Measurements from ENCODE around the gene SEPTIN8. TPM values are rescaled to one million over a fixed set of nuclear protein-coding genes. Genes with fewer than 3 reads are reported as not detected.

The SEPTIN8 gene
- total RNA-seq, 1 donor from 2014 or later, result 46.2 TPM

DNA sequence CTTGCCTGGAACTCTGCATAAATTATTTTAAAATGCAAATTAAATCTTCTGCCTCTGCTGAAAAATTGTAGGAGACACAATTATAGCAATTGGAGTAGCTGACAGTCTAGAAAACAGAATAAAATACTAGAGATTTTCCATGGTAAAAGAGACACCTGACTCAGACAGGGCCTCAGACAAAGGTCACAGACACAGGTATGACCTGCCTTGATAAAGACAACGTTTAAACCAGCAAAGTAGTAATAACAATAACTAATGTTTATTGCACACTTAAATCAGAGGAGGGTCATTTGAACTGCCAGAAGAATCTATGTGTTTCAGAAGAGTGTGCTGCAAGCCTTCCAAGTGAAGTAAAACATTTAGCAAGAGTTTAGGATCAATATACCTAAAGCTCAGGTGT, 40.0 kb upstream of the SEPTIN8 start:
- peaks cover 45% of the 10 kb centered on the region for H3K27me3 Mint-ChIP-seq (ENCODE audit: insufficient read depth)
- no peak overlapping the region for H3K4me3 Mint-ChIP-seq
- H3K4me1 Mint-ChIP-seq (ENCODE audit: low read depth), result peaks cover 25% of the 10 kb centered on the region
- no peak for DNase-seq (ENCODE audit: low spot score)
- H3K27ac Mint-ChIP-seq, result no peak overlapping the region
- H3K36me3 Mint-ChIP-seq (ENCODE audit: low read depth), result no peaks in the 10 kb centered on the region
- no peaks in the 10 kb centered on the region for H3K9me3 Mint-ChIP-seq
- intact Hi-C loops (cut with micrococcal nuclease), result no loop called here

- peaks cover 45% of the 10 kb centered on the region for H3K27me3 Mint-ChIP-seq (ENCODE audit: insufficient read depth)
- no peaks in the 10 kb centered on the region for H3K9me3 Mint-ChIP-seq
- intact Hi-C loops (cut with micrococcal nuclease), result no loop called here
- no peak overlapping the region for H3K27ac Mint-ChIP-seq
- H3K4me3 Mint-ChIP-seq, result no peak overlapping the region
- DNase-seq (ENCODE audit: low spot score), result no peak
- H3K36me3 Mint-ChIP-seq (ENCODE audit: low read depth), result no peaks in the 10 kb centered on the region
- H3K4me1 Mint-ChIP-seq (ENCODE audit: low read depth), result peaks cover 25% of the 10 kb centered on the region
These were observed 39.5 kb upstream of the SEPTIN8 start for GRCh38 chr5:132816554-132816953.

DNA sequence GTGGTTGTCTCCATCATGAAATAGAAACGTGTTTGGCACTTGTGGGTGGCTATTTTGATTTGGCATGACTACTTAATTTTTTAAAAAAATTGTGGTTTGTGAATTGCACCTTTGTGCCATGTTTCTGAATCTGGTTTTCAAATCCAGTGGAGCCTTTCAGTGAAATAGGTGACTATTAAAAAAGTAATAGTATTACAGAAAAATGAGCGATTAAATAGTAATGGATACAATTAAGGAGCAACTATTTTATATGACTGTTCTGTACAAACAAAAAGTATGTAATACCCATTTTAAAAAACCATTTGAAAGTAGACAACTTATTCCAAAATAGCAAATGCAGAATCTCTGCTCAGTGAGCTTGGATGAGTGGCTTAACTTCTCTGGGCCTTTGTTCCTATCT, 39.0 kb upstream of the SEPTIN8 start:
- H3K9me3 Mint-ChIP-seq, result no peaks in the 10 kb centered on the region

DNA sequence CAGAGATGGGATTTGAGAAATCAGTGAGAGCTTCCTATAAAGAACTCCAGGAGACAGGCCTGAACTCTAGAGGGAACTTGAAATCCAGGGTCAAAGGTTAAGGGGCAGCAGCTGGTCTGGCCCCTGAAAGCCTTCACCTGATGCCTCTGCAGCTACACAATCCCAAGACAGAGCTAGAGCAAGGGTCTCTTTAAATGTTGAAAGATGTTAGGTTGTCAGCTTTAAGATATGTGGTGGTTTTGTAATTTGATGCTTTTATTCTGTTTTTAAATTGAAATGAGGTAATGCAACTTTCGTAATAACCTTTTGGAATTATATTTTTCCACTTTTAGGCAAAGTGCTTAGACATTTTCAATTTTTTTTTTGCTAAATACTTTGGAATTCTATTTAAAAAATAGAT, 38.4 kb upstream of the SEPTIN8 start:
- intact Hi-C loops (cut with micrococcal nuclease), result no loop called here
- no peak overlapping the region for H3K4me3 Mint-ChIP-seq

More for the DNA sequence above, 39.0 kb upstream of the SEPTIN8 start:
- Mint-ChIP-seq H3K4me3 (no peak overlapping the region), H3K27ac (no peak overlapping the region), H3K27me3 (ENCODE audit: insufficient read depth) (peaks cover 45% of the 10 kb centered on the region), H3K4me1 (ENCODE audit: low read depth) (peaks cover 25% of the 10 kb centered on the region), H3K36me3 (ENCODE audit: low read depth) (no peaks in the 10 kb centered on the region)
- intact Hi-C loops (cut with micrococcal nuclease), result no loop called here
- DNase-seq (ENCODE audit: low spot score), result no peak

DNA sequence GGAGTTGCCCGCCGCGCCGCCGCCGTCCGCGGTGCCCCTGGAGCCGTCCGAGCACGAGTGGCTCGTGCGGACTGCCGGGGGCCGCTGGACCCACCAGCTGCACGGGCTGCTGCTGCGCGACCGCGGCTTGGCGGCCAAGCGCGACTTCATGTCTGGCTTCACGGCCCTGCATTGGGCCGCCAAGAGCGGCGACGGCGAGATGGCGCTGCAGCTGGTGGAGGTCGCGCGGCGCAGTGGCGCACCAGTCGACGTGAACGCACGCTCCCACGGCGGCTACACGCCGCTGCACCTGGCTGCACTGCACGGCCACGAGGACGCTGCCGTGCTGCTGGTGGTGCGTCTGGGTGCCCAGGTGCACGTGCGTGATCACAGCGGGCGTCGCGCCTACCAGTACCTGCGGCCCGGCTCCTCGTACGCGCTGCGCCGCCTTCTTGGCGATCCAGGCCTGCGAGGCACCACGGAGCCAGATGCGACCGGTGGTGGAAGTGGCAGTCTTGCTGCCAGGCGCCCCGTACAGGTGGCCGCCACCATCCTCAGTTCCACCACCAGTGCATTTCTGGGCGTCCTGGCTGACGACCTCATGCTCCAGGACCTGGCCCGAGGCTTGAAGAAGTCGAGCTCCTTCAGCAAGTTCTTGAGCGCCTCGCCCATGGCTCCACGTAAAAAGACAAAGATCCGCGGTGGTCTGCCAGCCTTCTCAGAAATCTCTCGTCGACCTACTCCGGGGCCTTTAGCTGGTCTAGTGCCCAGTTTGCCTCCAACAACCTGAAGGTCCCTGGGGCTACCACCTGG, 37.7 kb upstream of the SEPTIN8 start:
- intact Hi-C loops (cut with micrococcal nuclease), result no loop called here
- no peak overlapping the region for H3K27ac Mint-ChIP-seq
- H3K4me1 Mint-ChIP-seq (ENCODE audit: low read depth), result peaks cover 19% of the 10 kb centered on the region
- no peaks in the 10 kb centered on the region for H3K36me3 Mint-ChIP-seq (ENCODE audit: low read depth)
- peaks cover 54% of the 10 kb centered on the region for H3K27me3 Mint-ChIP-seq (ENCODE audit: insufficient read depth)
- H3K4me3 Mint-ChIP-seq, result peak overlapping the region; percentile 37
- no peaks in the 10 kb centered on the region for H3K9me3 Mint-ChIP-seq
- DNase-seq (ENCODE audit: low spot score), result no peak

More for the DNA sequence above, 38.4 kb upstream of the SEPTIN8 start:
- H3K36me3 Mint-ChIP-seq (ENCODE audit: low read depth), result no peaks in the 10 kb centered on the region
- H3K4me1 Mint-ChIP-seq (ENCODE audit: low read depth), result peaks cover 24% of the 10 kb centered on the region
- H3K9me3 Mint-ChIP-seq, result no peaks in the 10 kb centered on the region
- DNase-seq (ENCODE audit: low spot score), result no peak
- no peak overlapping the region for H3K27ac Mint-ChIP-seq
- peaks cover 52% of the 10 kb centered on the region for H3K27me3 Mint-ChIP-seq (ENCODE audit: insufficient read depth)

DNA sequence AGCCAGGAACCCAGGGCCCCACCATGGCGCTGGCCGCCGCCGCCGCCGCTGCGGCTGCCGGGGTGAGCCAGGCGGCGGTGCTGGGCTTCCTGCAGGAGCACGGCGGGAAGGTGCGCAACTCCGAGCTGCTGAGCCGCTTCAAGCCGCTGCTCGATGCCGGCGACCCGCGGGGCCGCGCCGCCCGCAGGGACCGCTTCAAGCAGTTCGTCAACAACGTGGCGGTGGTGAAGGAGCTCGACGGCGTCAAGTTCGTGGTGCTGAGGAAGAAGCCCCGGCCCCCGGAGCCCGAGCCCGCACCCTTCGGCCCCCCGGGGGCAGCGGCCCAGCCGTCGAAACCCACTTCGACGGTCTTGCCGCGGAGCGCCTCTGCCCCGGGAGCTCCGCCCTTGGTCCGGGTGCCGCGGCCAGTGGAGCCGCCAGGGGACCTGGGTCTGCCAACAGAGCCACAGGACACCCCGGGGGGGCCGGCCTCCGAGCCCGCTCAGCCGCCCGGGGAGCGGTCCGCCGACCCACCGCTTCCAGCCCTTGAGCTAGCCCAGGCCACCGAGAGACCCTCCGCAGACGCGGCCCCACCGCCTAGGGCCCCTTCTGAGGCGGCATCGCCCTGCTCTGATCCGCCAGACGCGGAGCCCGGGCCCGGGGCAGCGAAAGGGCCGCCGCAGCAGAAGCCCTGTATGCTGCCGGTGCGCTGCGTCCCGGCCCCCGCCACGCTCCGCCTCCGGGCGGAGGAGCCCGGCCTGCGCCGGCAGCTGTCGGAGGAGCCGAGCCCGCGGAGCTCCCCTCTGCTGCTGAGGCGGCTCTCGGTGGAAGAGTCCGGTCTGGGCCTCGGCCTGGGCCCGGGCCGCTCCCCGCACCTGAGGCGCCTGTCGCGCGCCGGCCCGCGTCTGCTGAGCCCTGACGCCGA, 36.8 kb upstream of the SEPTIN8 start:
- Mint-ChIP-seq H3K27me3 (ENCODE audit: insufficient read depth) (peaks cover 57% of the 10 kb centered on the region), H3K9me3 (no peaks in the 10 kb centered on the region), H3K4me1 (ENCODE audit: low read depth) (peaks cover 11% of the 10 kb centered on the region), H3K27ac (no peak overlapping the region), H3K4me3 (no peak overlapping the region), H3K36me3 (ENCODE audit: low read depth) (no peaks in the 10 kb centered on the region)
- DNase-seq (ENCODE audit: low spot score), result peak; percentile 18
- intact Hi-C loops (cut with micrococcal nuclease), result no loop called here

GRCh38 chr5:132812781-132813598, 36.0 kb upstream of the SEPTIN8 start, which contains the start of gene SOWAHA:
Gene SOWAHA, plus strand, starts transcription at chr5:132813302. Its CDS starts 320 bp downstream, at chr5:132813622.
- Mint-ChIP-seq H3K36me3 (ENCODE audit: low read depth) (no peaks in the 10 kb centered on the region), H3K27me3 (ENCODE audit: insufficient read depth) (peaks cover 57% of the 10 kb centered on the region), H3K27ac (no peak within 1 kb of the TSS), H3K4me3 (peak within 1 kb of the TSS; percentile 78), H3K4me1 (ENCODE audit: low read depth) (peaks cover 11% of the 10 kb centered on the region), H3K9me3 (no peaks in the 10 kb centered on the region)
- DNase-seq (ENCODE audit: low spot score), result no peak
- intact Hi-C loops (cut with micrococcal nuclease), result no loop called here

DNA sequence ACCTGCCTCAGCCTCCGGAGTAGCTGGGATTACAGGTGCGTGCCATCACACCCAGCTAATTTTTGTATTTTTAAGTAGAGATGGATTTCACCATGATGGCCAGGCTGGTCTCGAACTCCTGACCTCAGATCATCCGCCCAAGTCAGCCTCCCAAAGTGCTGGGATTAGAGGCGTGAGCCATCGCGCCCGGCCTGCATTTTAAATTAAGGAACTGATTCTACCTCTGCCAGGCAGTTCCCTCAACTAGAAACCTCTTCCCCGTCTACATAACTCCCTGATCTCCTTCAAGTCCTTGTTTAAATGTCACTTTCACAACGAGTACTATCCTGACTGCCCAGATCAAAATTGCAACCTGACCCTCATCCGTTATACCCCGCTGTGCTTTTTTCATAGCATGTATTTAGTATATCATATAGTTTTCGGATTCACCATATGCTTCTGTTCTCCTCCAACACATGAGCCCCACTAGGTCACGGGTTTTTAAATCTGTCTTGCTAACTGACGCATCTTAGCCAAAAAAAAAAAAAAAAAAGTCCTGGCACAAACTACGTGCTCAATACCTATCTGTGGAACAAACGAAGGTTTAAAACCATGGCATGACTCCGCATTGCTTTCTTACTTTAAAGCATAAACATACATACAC, 35.2 kb upstream of the SEPTIN8 start:
- Mint-ChIP-seq H3K9me3 (no peaks in the 10 kb centered on the region), H3K27ac (no peak overlapping the region), H3K4me3 (peak overlapping the region; percentile 26), H3K4me1 (ENCODE audit: low read depth) (peaks cover 11% of the 10 kb centered on the region), H3K36me3 (ENCODE audit: low read depth) (no peaks in the 10 kb centered on the region), H3K27me3 (ENCODE audit: insufficient read depth) (peaks cover 60% of the 10 kb centered on the region)
- DNase-seq (ENCODE audit: low spot score), result no peak
- intact Hi-C loops (cut with micrococcal nuclease), result no loop called here

DNA sequence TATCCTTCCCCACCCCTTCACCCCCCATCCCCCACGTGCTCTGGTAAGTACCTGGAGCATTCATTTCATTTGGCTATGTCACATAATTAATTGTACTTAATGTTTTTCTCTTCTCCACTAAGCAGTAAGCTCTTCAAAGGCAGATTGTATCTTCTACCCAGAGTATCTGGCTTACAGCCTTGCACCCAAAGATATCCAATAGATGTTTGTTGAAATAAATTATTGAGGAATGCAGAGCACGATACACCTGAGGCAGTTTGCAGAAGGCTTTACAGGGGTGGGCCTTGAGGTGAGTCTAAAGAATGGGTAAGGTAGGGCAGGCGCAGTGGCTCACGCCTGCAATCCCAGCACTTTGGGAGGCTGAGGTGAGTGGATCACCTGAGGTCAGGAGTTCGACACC, 33.6 kb upstream of the SEPTIN8 start:
- peaks cover 59% of the 10 kb centered on the region for H3K27me3 Mint-ChIP-seq (ENCODE audit: insufficient read depth)
- no peaks in the 10 kb centered on the region for H3K36me3 Mint-ChIP-seq (ENCODE audit: low read depth)
- H3K9me3 Mint-ChIP-seq, result no peaks in the 10 kb centered on the region
- no peak for DNase-seq (ENCODE audit: low spot score)
- no peak overlapping the region for H3K4me3 Mint-ChIP-seq
- no peak overlapping the region for H3K27ac Mint-ChIP-seq
- intact Hi-C loops (cut with micrococcal nuclease), result no loop called here
- peaks cover 11% of the 10 kb centered on the region for H3K4me1 Mint-ChIP-seq (ENCODE audit: low read depth)

GRCh38 chr5:132808866-132809265, 31.8 kb upstream of the SEPTIN8 start:
- H3K36me3 Mint-ChIP-seq (ENCODE audit: low read depth), result no peaks in the 10 kb centered on the region
- peaks cover 66% of the 10 kb centered on the region for H3K27me3 Mint-ChIP-seq (ENCODE audit: insufficient read depth)
- H3K9me3 Mint-ChIP-seq, result no peaks in the 10 kb centered on the region
- H3K27ac Mint-ChIP-seq, result no peak overlapping the region
- DNase-seq (ENCODE audit: low spot score), result no peak
- intact Hi-C loops (cut with micrococcal nuclease), result no loop called here
- H3K4me1 Mint-ChIP-seq (ENCODE audit: low read depth), result peaks cover 11% of the 10 kb centered on the region
- H3K4me3 Mint-ChIP-seq, result no peak overlapping the region

GRCh38 chr5:132808448-132808847, 31.4 kb upstream of the SEPTIN8 start:
- no peaks in the 10 kb centered on the region for H3K36me3 Mint-ChIP-seq (ENCODE audit: low read depth)
- no peak overlapping the region for H3K27ac Mint-ChIP-seq
- no peaks in the 10 kb centered on the region for H3K9me3 Mint-ChIP-seq
- intact Hi-C loops (cut with micrococcal nuclease), result no loop called here
- peaks cover 70% of the 10 kb centered on the region for H3K27me3 Mint-ChIP-seq (ENCODE audit: insufficient read depth)
- H3K4me3 Mint-ChIP-seq, result no peak overlapping the region
- no peak for DNase-seq (ENCODE audit: low spot score)
- H3K4me1 Mint-ChIP-seq (ENCODE audit: low read depth), result peaks cover 11% of the 10 kb centered on the region

- H3K4me3 Mint-ChIP-seq, result no peak overlapping the region
- no peak overlapping the region for H3K27ac Mint-ChIP-seq
- intact Hi-C loops (cut with micrococcal nuclease), result no loop called here
- H3K27me3 Mint-ChIP-seq (ENCODE audit: insufficient read depth), result peaks cover 66% of the 10 kb centered on the region
- no peak for DNase-seq (ENCODE audit: low spot score)
- peaks cover 4% of the 10 kb centered on the region for H3K4me1 Mint-ChIP-seq (ENCODE audit: low read depth)
- H3K36me3 Mint-ChIP-seq (ENCODE audit: low read depth), result no peaks in the 10 kb centered on the region
- no peaks in the 10 kb centered on the region for H3K9me3 Mint-ChIP-seq
These were observed 30.3 kb upstream of the SEPTIN8 start for GRCh38 chr5:132807163-132807838.
